Measurements from ENCODE around the gene KLHDC8A.

DNA sequence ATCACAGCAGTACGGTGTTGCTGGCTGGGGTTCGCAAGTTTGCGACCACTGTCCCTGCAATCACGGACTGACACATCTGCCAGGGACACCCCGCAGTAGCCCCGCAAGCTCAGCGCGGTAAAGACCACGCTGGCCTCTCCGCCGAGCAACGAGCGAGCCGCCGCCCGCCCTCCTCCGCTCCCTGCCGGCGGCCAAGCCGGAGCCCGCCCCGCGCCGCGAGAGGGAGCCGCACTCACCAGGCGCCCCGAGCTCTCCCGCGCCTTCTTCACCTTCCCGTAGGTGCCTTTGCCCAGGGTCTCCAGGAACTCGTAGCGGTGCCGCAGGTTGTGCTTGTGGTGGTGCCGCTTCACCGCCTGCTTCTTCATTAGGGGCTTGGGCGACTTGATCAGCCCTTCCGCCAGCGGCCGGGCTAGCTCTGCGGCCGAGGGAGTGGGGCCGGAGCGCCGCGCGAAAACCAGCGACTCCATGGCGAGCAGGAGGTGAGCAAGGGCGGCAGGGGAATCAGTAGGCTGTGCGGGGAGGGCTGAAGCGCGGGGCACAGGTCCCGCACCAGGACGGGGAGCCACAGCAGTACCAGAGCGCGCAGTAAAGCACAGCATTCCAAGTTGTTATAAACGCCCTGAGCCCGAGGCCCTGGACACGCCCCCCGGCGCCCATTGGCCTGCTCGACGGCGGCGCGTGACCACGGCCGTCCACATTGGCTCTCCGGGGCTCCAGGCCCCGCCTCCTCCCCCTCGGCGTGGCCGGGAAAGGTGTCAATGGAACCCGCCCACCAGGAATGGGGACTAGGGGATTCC lies 35.4 kb downstream of the KLHDC8A start, which contains the start of gene NUAK2:
- TF ChIP-seq, protein P1, sequence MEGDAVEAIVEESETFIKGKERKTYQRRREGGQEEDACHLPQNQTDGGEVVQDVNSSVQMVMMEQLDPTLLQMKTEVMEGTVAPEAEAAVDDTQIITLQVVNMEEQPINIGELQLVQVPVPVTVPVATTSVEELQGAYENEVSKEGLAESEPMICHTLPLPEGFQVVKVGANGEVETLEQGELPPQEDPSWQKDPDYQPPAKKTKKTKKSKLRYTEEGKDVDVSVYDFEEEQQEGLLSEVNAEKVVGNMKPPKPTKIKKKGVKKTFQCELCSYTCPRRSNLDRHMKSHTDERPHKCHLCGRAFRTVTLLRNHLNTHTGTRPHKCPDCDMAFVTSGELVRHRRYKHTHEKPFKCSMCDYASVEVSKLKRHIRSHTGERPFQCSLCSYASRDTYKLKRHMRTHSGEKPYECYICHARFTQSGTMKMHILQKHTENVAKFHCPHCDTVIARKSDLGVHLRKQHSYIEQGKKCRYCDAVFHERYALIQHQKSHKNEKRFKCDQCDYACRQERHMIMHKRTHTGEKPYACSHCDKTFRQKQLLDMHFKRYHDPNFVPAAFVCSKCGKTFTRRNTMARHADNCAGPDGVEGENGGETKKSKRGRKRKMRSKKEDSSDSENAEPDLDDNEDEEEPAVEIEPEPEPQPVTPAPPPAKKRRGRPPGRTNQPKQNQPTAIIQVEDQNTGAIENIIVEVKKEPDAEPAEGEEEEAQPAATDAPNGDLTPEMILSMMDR (IDR thresholded peaks at IDR 0.05), result peak in 2 of 3 experiments; percentile 23 to 43
- TF ChIP-seq POLR2AphosphoS5 (IDR thresholded peaks at IDR 0.05) (peak; percentile 73 to 76), POLR2A (IDR thresholded peaks at IDR 0.05; ENCODE audit: low read depth) (peak; percentile 39), EP300 (IDR thresholded peaks at IDR 0.05) (no peak)
